Progenitor cell of endocrine pancreas (in vitro differentiated cells): ENCODE results near the gene CT47C1. TPM values are rescaled to one million over a fixed set of nuclear protein-coding genes. Genes with fewer than 3 reads are reported as not detected.
"Not testable (repeated sequence)": the region's sequence is repeated elsewhere in the genome, so short reads cannot be mapped to it uniquely, and the experiment has no call there.

Experiments used
- DNase-seq: peaks from one replicate; pipeline ENCODE4 v3.0.0; 2021; ENCODE audit warnings: low spot score; ENCODE audit not compliant: unreplicated experiment
- H3K27ac Mint-ChIP-seq: 2 replicates; pipeline ENCODE4 v1.8.0; 2021; ENCODE audit warnings: mild to moderate bottlenecking, moderate library complexity, mixed read lengths
- H3K27me3 Mint-ChIP-seq: 2 replicates; pipeline ENCODE4 v1.8.0; 2021; ENCODE audit warnings: mixed read lengths
- H3K36me3 Mint-ChIP-seq: 2 replicates; pipeline ENCODE4 v1.8.0; 2022; ENCODE audit warnings: mixed read lengths; ENCODE audit not compliant: insufficient read depth
- H3K4me1 Mint-ChIP-seq: 2 replicates; pipeline ENCODE4 v1.8.0; 2021; ENCODE audit warnings: low read depth, mixed read lengths
- H3K4me3 Mint-ChIP-seq: 2 replicates; pipeline ENCODE4 v1.8.0; 2021; ENCODE audit warnings: low read depth, mild to moderate bottlenecking, moderate library complexity, mixed read lengths
- H3K9me3 Mint-ChIP-seq: 2 replicates; pipeline ENCODE4 v1.8.0; 2021; ENCODE audit warnings: low read depth, mixed read lengths
- CTCF ChIP-seq: fragments of 200-600 bp; sonication (generic); IDR thresholded peaks from one replicate; pipeline ENCODE4 v1.5.0; 2021; ENCODE audit warnings: antibody characterized with exemption, mild to moderate bottlenecking; ENCODE audit not compliant: unreplicated experiment
- long read RNA-seq: library from polyadenylated mRNA; unstranded; transcript quantifications from one replicate; pipeline ENCODE4 v2.0.0, GENCODE V29; 2020
- total RNA-seq: library from RNA; stranded (reverse); gene quantifications from 2 replicates; pipeline ENCODE4 v1.2.1, GENCODE V29; 2021

Gene CT47C1
- not detected in 2 replicates for total RNA-seq
- long read RNA-seq, result 0 reads

- Mint-ChIP-seq H3K27me3 (no peaks in the 10 kb centered on the region), H3K36me3 (no peaks in the 10 kb centered on the region), H3K4me1 (no peaks in the 10 kb centered on the region), H3K4me3 (no peak within 1 kb of the TSS), H3K9me3 (peaks cover 7% of the 10 kb centered on the region), H3K27ac (no peak within 1 kb of the TSS)
- no peak for DNase-seq
- TF ChIP-seq CTCF, result no peak
Observed at GRCh38 chrX:119072744-119073143, at the start of gene CT47C1. CT47C1 (plus strand) TSS chrX:119072993; CDS start chrX:119073226, 233 bp downstream.

GRCh38 chrX:119025900-119026299, 46.9 kb upstream of the CT47C1 start:
- Mint-ChIP-seq H3K9me3 (peaks cover 26% of the 10 kb centered on the region), H3K36me3 (no peaks in the 10 kb centered on the region), H3K4me1 (no peaks in the 10 kb centered on the region), H3K27me3 (no peaks in the 10 kb centered on the region), H3K27ac (no peak overlapping the region), H3K4me3 (no peak overlapping the region)
- no peak for DNase-seq
- no peak for TF ChIP-seq CTCF

GRCh38 chrX:119026344-119026743, 46.4 kb upstream of the CT47C1 start:
- H3K27me3 Mint-ChIP-seq, H3K4me1 Mint-ChIP-seq, H3K36me3 Mint-ChIP-seq, H3K27ac Mint-ChIP-seq, DNase-seq, H3K4me3 Mint-ChIP-seq: not testable (repeated sequence)
- peaks cover 28% of the 10 kb centered on the region for H3K9me3 Mint-ChIP-seq

GRCh38 chrX:119027960-119028732, 44.6 kb upstream of the CT47C1 start:
- H3K4me3 Mint-ChIP-seq, H3K4me1 Mint-ChIP-seq, DNase-seq, H3K27ac Mint-ChIP-seq, H3K27me3 Mint-ChIP-seq, H3K36me3 Mint-ChIP-seq: not testable (repeated sequence)
- peaks cover 41% of the 10 kb centered on the region for H3K9me3 Mint-ChIP-seq

- no peaks in the 10 kb centered on the region for H3K4me1 Mint-ChIP-seq
- no peak overlapping the region for H3K27ac Mint-ChIP-seq
- peaks cover 4% of the 10 kb centered on the region for H3K36me3 Mint-ChIP-seq
- H3K27me3 Mint-ChIP-seq, result no peaks in the 10 kb centered on the region
- no peak for DNase-seq
- TF ChIP-seq CTCF, result no peak
- H3K9me3 Mint-ChIP-seq, result peaks cover 46% of the 10 kb centered on the region
- no peak overlapping the region for H3K4me3 Mint-ChIP-seq
Observed at GRCh38 chrX:119028733-119029330, 44.0 kb upstream of the CT47C1 start.

GRCh38 chrX:119029656-119030055, 43.1 kb upstream of the CT47C1 start:
- peaks cover 53% of the 10 kb centered on the region for H3K9me3 Mint-ChIP-seq
- H3K36me3 Mint-ChIP-seq, DNase-seq, H3K4me1 Mint-ChIP-seq, H3K27me3 Mint-ChIP-seq, H3K4me3 Mint-ChIP-seq, H3K27ac Mint-ChIP-seq: not testable (repeated sequence)

- no peak for TF ChIP-seq CTCF
- Mint-ChIP-seq H3K9me3 (peaks cover 48% of the 10 kb centered on the region), H3K36me3 (peaks cover 6% of the 10 kb centered on the region), H3K4me1 (peaks cover under 1% of the 10 kb centered on the region), H3K4me3 (no peak overlapping the region), H3K27me3 (no peaks in the 10 kb centered on the region), H3K27ac (no peak overlapping the region)
- DNase-seq, result no peak
Observed at GRCh38 chrX:119030990-119031389, 41.8 kb upstream of the CT47C1 start.
